Loucy (cell line): ENCODE results near the gene CTU1.

Experiments used
- H2AFZ ChIP-seq: fragments of 200-600 bp; sonication (generic); 2 replicates; pipeline ENCODE4 v1.6.0; 2016; ENCODE audit warnings: antibody characterized with exemption, mild to moderate bottlenecking, low read length, moderate library complexity
- H3F3A ChIP-seq: fragments of 200-600 bp; 2 replicates; pipeline ENCODE4 v1.6.0; 2016; ENCODE audit warnings: antibody characterized with exemption, low read depth, mild to moderate bottlenecking
- H3K27me3 ChIP-seq: fragments of 200-600 bp; sonication (generic); 2 replicates; pipeline ENCODE4 v1.6.1; 2014; ENCODE audit warnings: low read length, mild to moderate bottlenecking; ENCODE audit not compliant: insufficient read depth, poor library complexity, severe bottlenecking
- H3K36me3 ChIP-seq: fragments of 200-600 bp; sonication (generic); 2 replicates; pipeline ENCODE4 v1.6.1; 2016; ENCODE audit warnings: low read length; ENCODE audit not compliant: insufficient read depth
- H3K4me1 ChIP-seq: fragments of 200-600 bp; sonication (generic); 2 replicates; pipeline ENCODE4 v1.5.1; 2014; ENCODE audit warnings: low read length, mild to moderate bottlenecking; ENCODE audit not compliant: insufficient read depth, poor library complexity, severe bottlenecking
- H3K4me2 ChIP-seq: fragments of 200-600 bp; sonication (generic); 2 replicates; pipeline ENCODE4 v1.6.0; 2014; ENCODE audit warnings: antibody characterized with exemption, low read length, low read depth, mild to moderate bottlenecking; ENCODE audit not compliant: poor library complexity, severe bottlenecking
- H3K4me3 ChIP-seq: fragments of 200-600 bp; sonication (generic); 2 replicates; pipeline ENCODE4 v1.5.1; 2014; ENCODE audit warnings: low read length, mild to moderate bottlenecking, mixed read lengths; ENCODE audit not compliant: poor library complexity, severe bottlenecking
- H3K79me2 ChIP-seq: fragments of 200-600 bp; sonication (generic); 2 replicates; pipeline ENCODE4 v1.6.1; 2014; ENCODE audit warnings: low read length; ENCODE audit not compliant: insufficient read depth
- H3K9ac ChIP-seq: fragments of 200-600 bp; sonication (generic); 2 replicates; pipeline ENCODE4 v1.6.0; 2014; ENCODE audit warnings: mild to moderate bottlenecking, low read depth, low read length, moderate library complexity; ENCODE audit not compliant: poor library complexity, severe bottlenecking
- H3K9me2 ChIP-seq: fragments of 200-600 bp; sonication (generic); replicated peaks from 2 replicates; pipeline ENCODE4 v1.6.1; 2016; ENCODE audit warnings: low read depth, low read length, mixed read lengths
- H3K9me3 ChIP-seq: fragments of 200-600 bp; sonication (generic); 2 replicates; pipeline ENCODE4 v1.6.1; 2014; ENCODE audit warnings: mild to moderate bottlenecking, antibody characterized with exemption, low read length, low read depth; ENCODE audit not compliant: insufficient read depth
- H4K20me1 ChIP-seq: fragments of 200-600 bp; sonication (generic); 2 replicates; pipeline ENCODE4 v1.6.0; 2014; ENCODE audit warnings: antibody characterized with exemption, low read length, mild to moderate bottlenecking; ENCODE audit not compliant: insufficient read depth, poor library complexity, severe bottlenecking
- EZH2phosphoT487 ChIP-seq: fragments of 200-600 bp; IDR thresholded peaks from 2 replicates; pipeline ENCODE4 v1.6.1; 2018; ENCODE audit warnings: antibody characterized with exemption, mild to moderate bottlenecking, moderate library complexity, borderline replicate concordance
- TF ChIP-seq, protein P1 (sequence below): fragments of 200-600 bp; sonication (generic); conservative IDR thresholded peaks from 2 replicates; pipeline ENCODE4 v1.5.1; 2014; ENCODE audit warnings: mild to moderate bottlenecking, antibody characterized with exemption, low read length

CTU1 gene

DNA sequence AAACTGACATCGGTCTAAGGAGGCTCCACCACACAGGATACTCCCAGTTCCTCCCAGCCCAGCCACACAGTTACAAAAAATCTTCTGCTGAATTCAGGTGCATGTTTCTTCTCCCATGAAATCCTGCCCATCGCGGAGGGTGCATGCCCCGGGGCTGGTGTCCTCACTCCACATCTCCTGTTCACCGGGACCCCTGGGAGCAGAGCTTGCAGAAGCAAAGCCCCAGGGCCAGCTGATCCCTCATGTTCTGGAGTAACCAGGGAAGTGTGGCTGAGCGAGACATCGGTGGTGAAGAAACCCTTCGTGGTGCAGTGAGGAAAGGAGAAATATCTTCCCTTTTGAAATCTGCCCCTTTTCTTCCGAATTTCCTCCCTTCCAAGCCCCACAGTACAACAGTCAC is 15.6 kb upstream of the CTU1 start:
- no peaks in the 10 kb centered on the region for H3K9me2 ChIP-seq
- no peak overlapping the region for H3K4me3 ChIP-seq
- peak overlapping the region; percentile 81; the same call in 1 of the 2 replicates for H2AFZ ChIP-seq
- H3K36me3 ChIP-seq = no peaks in the 10 kb centered on the region
- H3K9ac ChIP-seq = no peak overlapping the region
- no peak overlapping the region for H3K4me2 ChIP-seq
- H3K9me3 ChIP-seq = no peaks in the 10 kb centered on the region
- no peaks in the 10 kb centered on the region for H3F3A ChIP-seq
- TF ChIP-seq, protein P1, sequence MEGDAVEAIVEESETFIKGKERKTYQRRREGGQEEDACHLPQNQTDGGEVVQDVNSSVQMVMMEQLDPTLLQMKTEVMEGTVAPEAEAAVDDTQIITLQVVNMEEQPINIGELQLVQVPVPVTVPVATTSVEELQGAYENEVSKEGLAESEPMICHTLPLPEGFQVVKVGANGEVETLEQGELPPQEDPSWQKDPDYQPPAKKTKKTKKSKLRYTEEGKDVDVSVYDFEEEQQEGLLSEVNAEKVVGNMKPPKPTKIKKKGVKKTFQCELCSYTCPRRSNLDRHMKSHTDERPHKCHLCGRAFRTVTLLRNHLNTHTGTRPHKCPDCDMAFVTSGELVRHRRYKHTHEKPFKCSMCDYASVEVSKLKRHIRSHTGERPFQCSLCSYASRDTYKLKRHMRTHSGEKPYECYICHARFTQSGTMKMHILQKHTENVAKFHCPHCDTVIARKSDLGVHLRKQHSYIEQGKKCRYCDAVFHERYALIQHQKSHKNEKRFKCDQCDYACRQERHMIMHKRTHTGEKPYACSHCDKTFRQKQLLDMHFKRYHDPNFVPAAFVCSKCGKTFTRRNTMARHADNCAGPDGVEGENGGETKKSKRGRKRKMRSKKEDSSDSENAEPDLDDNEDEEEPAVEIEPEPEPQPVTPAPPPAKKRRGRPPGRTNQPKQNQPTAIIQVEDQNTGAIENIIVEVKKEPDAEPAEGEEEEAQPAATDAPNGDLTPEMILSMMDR = no peak
- TF ChIP-seq EZH2phosphoT487 = no peak
- no peaks in the 10 kb centered on the region for H4K20me1 ChIP-seq
- H3K79me2 ChIP-seq = no peaks in the 10 kb centered on the region
- no peaks in the 10 kb centered on the region for H3K27me3 ChIP-seq
- no peaks in the 10 kb centered on the region for H3K4me1 ChIP-seq

DNA sequence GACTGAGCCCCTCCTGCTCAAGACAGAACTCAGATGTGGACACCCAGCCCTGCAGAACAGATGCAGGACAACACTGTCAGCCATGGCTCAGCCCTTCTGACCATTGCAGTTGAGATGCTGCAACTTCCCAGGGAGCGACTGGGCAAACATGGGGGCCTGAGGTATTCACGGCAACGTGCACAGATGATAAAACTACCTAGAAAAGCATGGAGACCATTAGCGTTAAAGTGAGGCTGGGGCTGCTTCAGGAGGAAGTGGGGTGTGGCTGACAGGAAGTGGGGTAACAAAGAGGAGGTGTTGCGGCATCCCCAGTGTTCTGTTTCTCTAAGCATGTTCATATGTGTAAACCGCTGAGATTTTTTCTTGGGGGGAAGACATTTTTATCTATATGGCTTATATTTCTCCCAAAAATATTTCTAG is 15.2 kb upstream of the CTU1 start:
- Histone ChIP-seq H3K9me3 (no peaks in the 10 kb centered on the region), H3K4me1 (no peaks in the 10 kb centered on the region), H3K79me2 (no peaks in the 10 kb centered on the region), H3K4me3 (no peak overlapping the region), H3F3A (no peaks in the 10 kb centered on the region), H3K36me3 (no peaks in the 10 kb centered on the region), H3K9ac (no peak overlapping the region), H3K27me3 (no peaks in the 10 kb centered on the region), H3K9me2 (no peaks in the 10 kb centered on the region), H4K20me1 (no peaks in the 10 kb centered on the region), H3K4me2 (no peak overlapping the region), H2AFZ (peak overlapping the region; percentile 81; the same call in 1 of the 2 replicates)
- TF ChIP-seq, protein P1 = no peak
- no peak for TF ChIP-seq EZH2phosphoT487

DNA sequence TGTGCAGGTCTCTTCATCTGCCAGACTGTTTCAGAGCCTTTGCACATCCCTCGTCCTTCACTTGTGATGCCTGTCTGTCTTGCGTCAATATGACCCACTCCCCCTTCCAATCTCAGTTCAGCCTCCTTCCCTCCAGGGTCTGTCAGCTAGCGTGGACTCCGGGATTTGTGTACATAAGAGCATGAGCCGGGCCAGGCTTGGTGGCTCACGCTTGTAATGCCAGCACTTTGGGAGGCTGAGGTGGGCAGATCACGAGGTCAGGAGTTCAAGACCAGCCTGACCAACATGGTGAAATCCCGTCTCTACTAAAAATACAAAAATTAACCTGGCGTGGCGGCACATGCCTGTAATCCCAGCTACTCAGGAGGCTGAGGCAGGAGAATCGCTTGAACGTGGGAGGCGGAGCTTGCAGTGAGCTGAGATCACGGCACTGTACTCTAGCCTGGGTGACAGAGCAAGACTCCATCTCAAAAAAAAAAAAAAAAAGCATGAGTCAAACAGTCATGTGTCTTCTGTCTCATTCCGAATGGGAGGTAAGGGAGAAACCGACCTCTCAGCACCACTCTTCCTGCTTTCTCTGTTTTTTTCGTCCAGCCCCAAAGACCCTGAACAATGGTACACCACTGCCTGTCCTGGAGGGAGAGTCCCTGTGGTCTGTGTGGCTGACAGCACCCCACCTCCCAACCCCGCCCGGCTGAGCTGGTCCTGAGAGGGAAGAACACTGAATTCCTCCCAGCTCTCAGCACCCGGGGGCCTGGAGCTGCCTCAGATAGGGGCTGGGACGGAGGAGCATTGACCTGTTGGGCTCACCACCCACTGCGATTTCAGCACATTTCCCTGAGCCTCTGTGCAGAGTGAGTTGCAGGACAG is 14.1 kb upstream of the CTU1 start:
- Histone ChIP-seq H3K36me3 (no peaks in the 10 kb centered on the region), H3K9me2 (no peaks in the 10 kb centered on the region), H3K27me3 (no peaks in the 10 kb centered on the region), H3K79me2 (no peaks in the 10 kb centered on the region), H3K9me3 (no peaks in the 10 kb centered on the region), H3F3A (no peaks in the 10 kb centered on the region), H3K4me2 (no peak overlapping the region), H3K4me1 (no peaks in the 10 kb centered on the region), H3K4me3 (no peak overlapping the region), H4K20me1 (no peaks in the 10 kb centered on the region), H2AFZ (no peak overlapping the region), H3K9ac (no peak overlapping the region)
- TF ChIP-seq EZH2phosphoT487 = no peak
- TF ChIP-seq, protein P1 = no peak
